Raji (cell line): ENCODE measurements around the gene STAG2.

ENCODE experiments used
- POLR2A ChIP-seq: IDR thresholded peaks from 2 replicates; pipeline ENCODE4 v1.6.1; 2011; ENCODE audit warnings: low read depth, low read length, control low read depth; ENCODE audit not compliant: insufficient read depth

The STAG2 gene

GRCh38 chrX:123964156-123964834 is 2.8 kb downstream of the STAG2 start:
- TF ChIP-seq POLR2A = no peak

GRCh38 chrX:123965712-123966111 is 4.2 kb downstream of the STAG2 start:
- no peak for TF ChIP-seq POLR2A

- TF ChIP-seq POLR2A = no peak
Observed at GRCh38 chrX:123967497-123967896, 6.0 kb downstream of the STAG2 start.

- no peak for TF ChIP-seq POLR2A
Observed at GRCh38 chrX:123968383-123969050, 7.0 kb downstream of the STAG2 start.

GRCh38 chrX:123971982-123972381 is 10.5 kb downstream of the STAG2 start:
- TF ChIP-seq POLR2A = no peak

GRCh38 chrX:123973921-123974320 is 12.4 kb downstream of the STAG2 start:
- no peak for TF ChIP-seq POLR2A

- no peak for TF ChIP-seq POLR2A
Observed at GRCh38 chrX:123975180-123975579, 13.7 kb downstream of the STAG2 start.

GRCh38 chrX:123976706-123977316 is 15.3 kb downstream of the STAG2 start:
- no peak for TF ChIP-seq POLR2A

GRCh38 chrX:123983240-123983639 is 21.7 kb downstream of the STAG2 start:
- no peak for TF ChIP-seq POLR2A

GRCh38 chrX:123986377-123986776 is 24.9 kb downstream of the STAG2 start:
- no peak for TF ChIP-seq POLR2A

GRCh38 chrX:123988423-123989111 is 27.1 kb downstream of the STAG2 start:
- TF ChIP-seq POLR2A = no peak

- no peak for TF ChIP-seq POLR2A
Observed at GRCh38 chrX:123989235-123989634, 27.7 kb downstream of the STAG2 start.

- no peak for TF ChIP-seq POLR2A
Observed at GRCh38 chrX:123990169-123990568, 28.7 kb downstream of the STAG2 start.

- TF ChIP-seq POLR2A = no peak
Observed at GRCh38 chrX:123990602-123991001, 29.1 kb downstream of the STAG2 start.

GRCh38 chrX:123993326-123993725 is 31.8 kb downstream of the STAG2 start:
- TF ChIP-seq POLR2A = no peak
